SU-DHL-6 (cell line): ENCODE results near the gene IL1RN.

ENCODE experiments used
- H2AFZ ChIP-seq: fragments of 200-600 bp; sonication (generic); 2 replicates; pipeline ENCODE4 v1.6.1; 2014; ENCODE audit warnings: low read depth, mild to moderate bottlenecking, moderate library complexity, mixed read lengths, antibody characterized with exemption, low read length; ENCODE audit not compliant: severe bottlenecking
- H3F3A ChIP-seq: fragments of 200-600 bp; shearing (Covaris generic); 2 replicates; pipeline ENCODE4 v1.6.0; 2016; ENCODE audit warnings: antibody characterized with exemption, mild to moderate bottlenecking; ENCODE audit not compliant: insufficient read depth
- H3K27ac ChIP-seq: fragments of 200-600 bp; sonication (generic); 2 replicates; pipeline ENCODE4 v1.5.1; 2016; ENCODE audit warnings: low read depth, mild to moderate bottlenecking, low read length, moderate library complexity, mixed read lengths
- H3K27me3 ChIP-seq: fragments of 200-600 bp; sonication (generic), shearing (Covaris generic); 2 replicates; pipeline ENCODE4 v1.6.0; 2014; ENCODE audit warnings: mild to moderate bottlenecking, low read length
- H3K36me3 ChIP-seq: fragments of 200-600 bp; sonication (generic); 2 replicates; pipeline ENCODE4 v1.6.1; 2014; ENCODE audit warnings: mild to moderate bottlenecking, low read length, mixed read lengths
- H3K4me2 ChIP-seq: fragments of 300-600, 200-600 bp; shearing (Covaris generic), sonication (generic); 2 replicates; pipeline ENCODE4 v1.6.0; 2014; ENCODE audit warnings: low read length, low read depth, mild to moderate bottlenecking; ENCODE audit not compliant: poor library complexity, severe bottlenecking
- H3K4me3 ChIP-seq: fragments of 200-600 bp; sonication (generic); 2 replicates; pipeline ENCODE4 v1.5.1; 2014; ENCODE audit warnings: antibody characterized with exemption, low read length, mild to moderate bottlenecking, mixed read lengths; ENCODE audit not compliant: insufficient read depth, poor library complexity, severe bottlenecking
- H3K79me2 ChIP-seq: fragments of 200-600 bp; sonication (generic); 2 replicates; pipeline ENCODE4 v1.6.1; 2014; ENCODE audit warnings: mild to moderate bottlenecking, low read length, moderate library complexity; ENCODE audit not compliant: insufficient read depth
- H3K9ac ChIP-seq: fragments of 200-600 bp; sonication (generic); 2 replicates; pipeline ENCODE4 v1.7.0; 2014; ENCODE audit warnings: mild to moderate bottlenecking, low read length
- H3K9me2 ChIP-seq: fragments of 200-600 bp; sonication (generic); replicated peaks from 2 replicates; pipeline ENCODE4 v1.6.1; 2014; ENCODE audit warnings: low read length; ENCODE audit not compliant: insufficient read depth
- H3K9me3 ChIP-seq: fragments of 200-600 bp; sonication (generic); 2 replicates; pipeline ENCODE4 v1.6.1; 2014; ENCODE audit warnings: low read length, mixed read lengths; ENCODE audit not compliant: insufficient read depth
- H4K20me1 ChIP-seq: fragments of 200-600 bp; sonication (generic); 2 replicates; pipeline ENCODE4 v1.6.1; 2014; ENCODE audit warnings: low read depth, mild to moderate bottlenecking, antibody characterized with exemption, low read length, moderate library complexity, mixed read lengths
- EZH2phosphoT487 ChIP-seq: fragments of 200-600 bp; sonication (generic), shearing (Covaris generic); conservative IDR thresholded peaks from 2 replicates; pipeline ENCODE4 v1.6.1; 2018; ENCODE audit warnings: mild to moderate bottlenecking, antibody characterized with exemption, low read length, moderate library complexity, mixed read lengths
- TF ChIP-seq, protein P1 (sequence below): fragments of 200-600 bp; sonication (generic); IDR thresholded peaks from one replicate; pipeline ENCODE4 v1.5.1; 2017; ENCODE audit warnings: antibody characterized with exemption, mild to moderate bottlenecking, low read length, moderate library complexity; ENCODE audit not compliant: insufficient read depth, poor library complexity, severe bottlenecking

The IL1RN gene

GRCh38 chr2:113144259-113144658 lies 16.9 kb downstream of the IL1RN start:
- Histone ChIP-seq H3K36me3 (no peaks in the 10 kb centered on the region), H4K20me1 (no peaks in the 10 kb centered on the region), H3K4me2 (no peak overlapping the region), H3K27ac (no peak overlapping the region), H2AFZ (no peak overlapping the region), H3K27me3 (no peaks in the 10 kb centered on the region), H3K79me2 (no peaks in the 10 kb centered on the region), H3K9ac (no peak overlapping the region), H3K9me2 (no peaks in the 10 kb centered on the region), H3K9me3 (no peaks in the 10 kb centered on the region), H3F3A (no peaks in the 10 kb centered on the region), H3K4me3 (no peak overlapping the region)
- no peak for TF ChIP-seq EZH2phosphoT487
- TF ChIP-seq, protein P1, sequence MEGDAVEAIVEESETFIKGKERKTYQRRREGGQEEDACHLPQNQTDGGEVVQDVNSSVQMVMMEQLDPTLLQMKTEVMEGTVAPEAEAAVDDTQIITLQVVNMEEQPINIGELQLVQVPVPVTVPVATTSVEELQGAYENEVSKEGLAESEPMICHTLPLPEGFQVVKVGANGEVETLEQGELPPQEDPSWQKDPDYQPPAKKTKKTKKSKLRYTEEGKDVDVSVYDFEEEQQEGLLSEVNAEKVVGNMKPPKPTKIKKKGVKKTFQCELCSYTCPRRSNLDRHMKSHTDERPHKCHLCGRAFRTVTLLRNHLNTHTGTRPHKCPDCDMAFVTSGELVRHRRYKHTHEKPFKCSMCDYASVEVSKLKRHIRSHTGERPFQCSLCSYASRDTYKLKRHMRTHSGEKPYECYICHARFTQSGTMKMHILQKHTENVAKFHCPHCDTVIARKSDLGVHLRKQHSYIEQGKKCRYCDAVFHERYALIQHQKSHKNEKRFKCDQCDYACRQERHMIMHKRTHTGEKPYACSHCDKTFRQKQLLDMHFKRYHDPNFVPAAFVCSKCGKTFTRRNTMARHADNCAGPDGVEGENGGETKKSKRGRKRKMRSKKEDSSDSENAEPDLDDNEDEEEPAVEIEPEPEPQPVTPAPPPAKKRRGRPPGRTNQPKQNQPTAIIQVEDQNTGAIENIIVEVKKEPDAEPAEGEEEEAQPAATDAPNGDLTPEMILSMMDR = no peak

DNA sequence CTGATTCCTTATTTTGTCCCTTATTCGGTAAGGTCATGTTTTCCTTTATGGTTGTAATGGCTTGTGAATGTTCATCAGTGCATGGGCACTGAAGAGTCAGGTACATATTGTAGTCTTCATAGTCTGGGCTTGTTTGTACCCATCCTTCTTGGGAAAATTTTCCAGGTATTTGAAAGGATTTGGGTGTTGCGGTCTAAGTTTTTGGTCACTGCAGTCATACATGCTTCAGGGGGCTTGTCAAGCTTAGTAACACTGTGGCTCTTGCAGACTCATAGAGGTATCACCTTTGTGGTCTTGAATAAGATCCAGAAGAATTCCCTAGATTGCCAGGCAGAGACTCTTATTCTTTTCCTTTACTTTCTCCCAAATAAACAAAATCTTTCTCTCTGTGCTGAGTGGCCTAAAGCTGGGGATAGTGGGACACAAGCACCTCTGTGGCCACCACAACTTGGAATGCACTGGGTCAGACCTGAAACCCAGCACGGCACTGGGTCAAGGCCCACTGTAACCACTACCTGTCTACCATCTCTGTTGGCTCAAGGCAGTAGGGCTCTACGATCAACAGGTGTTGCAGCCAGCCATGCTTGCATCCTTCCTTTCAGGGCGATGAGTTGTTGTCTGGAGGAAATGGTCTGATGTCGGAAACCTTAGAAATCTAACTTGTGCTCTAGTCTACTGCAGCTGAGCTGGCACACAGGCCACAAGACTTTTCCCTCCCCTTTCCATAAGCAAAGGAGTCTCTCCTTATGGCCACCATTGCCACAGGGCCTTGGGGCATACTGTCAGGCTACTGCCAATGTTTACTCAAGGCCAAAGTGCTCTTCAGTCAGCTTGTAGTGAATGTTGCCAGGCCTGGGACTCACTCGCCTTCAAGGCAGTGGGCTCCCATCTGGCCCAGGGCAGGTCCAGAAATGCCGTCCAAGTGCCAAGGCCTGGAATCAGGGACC lies 21.5 kb downstream of the IL1RN start:
- Histone ChIP-seq H3K79me2 (no peaks in the 10 kb centered on the region), H3K4me3 (no peak overlapping the region), H3K36me3 (no peaks in the 10 kb centered on the region), H3F3A (no peaks in the 10 kb centered on the region), H3K4me2 (no peak overlapping the region), H2AFZ (no peak overlapping the region), H3K27ac (no peak overlapping the region), H3K27me3 (no peaks in the 10 kb centered on the region), H4K20me1 (no peaks in the 10 kb centered on the region), H3K9me3 (no peaks in the 10 kb centered on the region), H3K9ac (no peak overlapping the region), H3K9me2 (no peaks in the 10 kb centered on the region)
- TF ChIP-seq, protein P1 = no peak
- TF ChIP-seq EZH2phosphoT487 = no peak

- TF ChIP-seq, protein P1 = no peak
- TF ChIP-seq EZH2phosphoT487 = no peak
- Histone ChIP-seq H3K9ac (no peak overlapping the region), H3K27ac (no peak overlapping the region), H3K4me2 (no peak overlapping the region), H3K4me3 (no peak overlapping the region), H3K9me2 (no peaks in the 10 kb centered on the region), H3K36me3 (no peaks in the 10 kb centered on the region), H3K27me3 (no peaks in the 10 kb centered on the region), H3F3A (no peaks in the 10 kb centered on the region), H3K9me3 (no peaks in the 10 kb centered on the region), H2AFZ (no peak overlapping the region), H4K20me1 (no peaks in the 10 kb centered on the region), H3K79me2 (no peaks in the 10 kb centered on the region)
Observed at GRCh38 chr2:113149553-113150257, 22.3 kb downstream of the IL1RN start.
